HepG2 (cell line): Measurements from ENCODE around the gene TRAPPC3. TPM values are rescaled to one million over a fixed set of nuclear protein-coding genes. Genes with fewer than 3 reads are reported as not detected.

Experiments
- ATAC-seq: fragments of 200-7000 bp; cut with Tn5 transposase; 3 replicates; pipeline ENCODE4 v1.9.1; 2020; ENCODE audit warnings: mild to moderate bottlenecking, moderate library complexity
- BruUV-seq: library from RNA; stranded (reverse); fragments of 400-500 nt; replicated peaks from 2 replicates; lab custom pipeline; 2021; lab: Mats Ljungman, UMichigan
- CTCF ChIA-PET: fragments of 300-600 bp; formaldehyde crosslinking; extraction: SDS; loops from one replicate; lab custom pipeline; 2021; ENCODE audit warnings: low total read pairs, inconsistent platforms, low intra/inter-chr PET ratio; lab: Yijun Ruan, JAX
- POLR2A ChIA-PET: fragments of 350-600 bp; sonication (Branson Sonifier 250); formaldehyde crosslinking; loops from one replicate; lab custom pipeline; 2020; ENCODE audit warnings: antibody characterized with exemption, inconsistent platforms; lab: Yijun Ruan, JAX
- DNase-seq: peaks from one replicate; pipeline ENCODE4 v3.0.0-alpha.2; 2015; ENCODE audit warnings: low spot score
- FAIRE-seq: peaks from 3 replicates; lab custom pipeline; 2011; peaks lifted over from hg19 to GRCh38; lab: Jason Lieb, UNC
- H2AFZ ChIP-seq: one replicate; pipeline ENCODE4 v1.6.1; 2011; ENCODE audit warnings: low read length, inconsistent platforms
- H3K27ac ChIP-seq: fragments of 300-600 bp; 3 replicates; pipeline ENCODE4 v1.8.0; 2011; ENCODE audit warnings: mixed run types, mild to moderate bottlenecking, mixed read lengths, low read length, inconsistent platforms; ENCODE audit not compliant: insufficient read depth; ENCODE audit errors: extremely low read length
- H3K27me3 ChIP-seq, 2 experiments: fragments of 200-600 bp in 1 of 2; 2 replicates in 1 of 2; 3 replicates in 1 of 2; pipeline versions ENCODE4 v1.6.0 to v1.8.0; 2011; ENCODE audit warnings: low read length in 2 of 2, mild to moderate bottlenecking in 2 of 2, moderate library complexity in 2 of 2, inconsistent platforms in 1 of 2; ENCODE audit not compliant: insufficient read depth in 2 of 2, control insufficient read depth in 1 of 2
- H3K36me3 ChIP-seq, 2 experiments: fragments of 200-600 bp in 1 of 2; replicated peaks in 1 of 2; 2 replicates in 1 of 2; 3 replicates in 1 of 2; pipeline versions ENCODE4 v1.5.1 to v1.8.0; 2011; ENCODE audit warnings: low read length in 2 of 2, inconsistent platforms in 1 of 2; ENCODE audit not compliant: insufficient read depth in 2 of 2, control insufficient read depth in 1 of 2
- H3K4me1 ChIP-seq: 2 replicates; pipeline ENCODE4 v1.5.1; 2012; ENCODE audit warnings: low read length, inconsistent platforms; ENCODE audit not compliant: insufficient read depth
- H3K4me2 ChIP-seq: 2 replicates; pipeline ENCODE4 v1.6.0; 2011; ENCODE audit warnings: low read depth, low read length, inconsistent platforms
- H3K4me3 ChIP-seq, 3 experiments: fragments of 200-600 bp in 1 of 3; sonication (generic), shearing (Covaris generic) in 1 of 3; replicated peaks in 1 of 3; 2 replicates each; pipeline ENCODE4 v1.5.1; 2011 to 2016; ENCODE audit warnings: low read length in 3 of 3, inconsistent platforms in 2 of 3, low read depth in 2 of 3, mild to moderate bottlenecking in 2 of 3, control low read depth in 1 of 3, mixed read lengths in 1 of 3; ENCODE audit not compliant: insufficient read depth in 1 of 3
- H3K79me2 ChIP-seq: one replicate; pipeline ENCODE4 v1.6.1; 2011; ENCODE audit warnings: low read length, inconsistent platforms; ENCODE audit not compliant: insufficient read depth
- H3K9ac ChIP-seq: 2 replicates; pipeline ENCODE4 v1.6.0; 2011; ENCODE audit warnings: mild to moderate bottlenecking, low read depth, low read length, inconsistent platforms; ENCODE audit not compliant: insufficient read depth
- H3K9me3 ChIP-seq: 2 replicates; pipeline ENCODE4 v1.5.1; 2012; ENCODE audit warnings: mild to moderate bottlenecking, low read length
- H4K20me1 ChIP-seq: 2 replicates; pipeline ENCODE4 v1.6.0; 2011; ENCODE audit warnings: inconsistent platforms, mild to moderate bottlenecking, low read length, moderate library complexity; ENCODE audit not compliant: insufficient read depth
- CEBPG ChIP-seq: IDR thresholded peaks from 2 replicates; pipeline ENCODE4 v1.6.1; 2016
- E2F5 ChIP-seq: sonication (generic); formaldehyde crosslinking; conservative IDR thresholded peaks from 2 replicates; pipeline ENCODE4 v1.4.0; 2020; ENCODE audit warnings: missing genetic modification reagents
- ELF1 ChIP-seq: sonication (generic); formaldehyde crosslinking; IDR thresholded peaks from 2 replicates; pipeline ENCODE4 v1.4.0; 2020; ENCODE audit warnings: missing genetic modification reagents
- EZH2 ChIP-seq: conservative IDR thresholded peaks from 2 replicates; pipeline ENCODE4 v1.6.1; 2012; ENCODE audit warnings: mild to moderate bottlenecking, low read depth, low read length, moderate library complexity
- HINFP ChIP-seq: sonication (generic); formaldehyde crosslinking; IDR thresholded peaks from 2 replicates; pipeline ENCODE4 v1.4.0; 2020; ENCODE audit warnings: low read depth, mild to moderate bottlenecking, missing genetic modification reagents
- KDM1A ChIP-seq: IDR thresholded peaks from 2 replicates; pipeline ENCODE4 v1.6.1; 2016; ENCODE audit warnings: missing compliant biosample characterization
- MLXIP ChIP-seq: sonication (generic); formaldehyde crosslinking; IDR thresholded peaks from 2 replicates; pipeline ENCODE4 v1.9.0; 2021; ENCODE audit warnings: missing genetic modification reagents, borderline replicate concordance
- NFIB ChIP-seq: sonication (generic); formaldehyde crosslinking; IDR thresholded peaks from 2 replicates; pipeline ENCODE4 v1.9.0; 2021; ENCODE audit warnings: missing genetic modification reagents, mild to moderate bottlenecking, borderline replicate concordance
- PAF1 ChIP-seq: IDR thresholded peaks from 2 replicates; pipeline ENCODE4 v1.6.1; 2016; ENCODE audit warnings: missing genetic modification reagents, missing compliant biosample characterization
- SP4 ChIP-seq: sonication (generic); formaldehyde crosslinking; IDR thresholded peaks from 2 replicates; pipeline ENCODE4 v1.8.1; 2023; ENCODE audit warnings: mild to moderate bottlenecking, missing genetic modification reagents
- TMF1 ChIP-seq: sonication (generic); formaldehyde crosslinking; IDR thresholded peaks from 2 replicates; pipeline ENCODE4 v1.8.1; 2022; ENCODE audit warnings: low read depth, missing genetic modification reagents
- ZNF746 ChIP-seq: sonication (generic); formaldehyde crosslinking; IDR thresholded peaks from 2 replicates; pipeline ENCODE4 v1.8.0; 2022; ENCODE audit warnings: mild to moderate bottlenecking, missing genetic modification reagents
- ZNF788 ChIP-seq: sonication (generic); formaldehyde crosslinking; IDR thresholded peaks from 2 replicates; pipeline ENCODE4 v1.5.0; 2020; ENCODE audit warnings: mild to moderate bottlenecking, missing genetic modification reagents, borderline replicate concordance
- ZSCAN21 ChIP-seq: sonication (generic); formaldehyde crosslinking; IDR thresholded peaks from 2 replicates; pipeline ENCODE4 v1.8.0; 2022; ENCODE audit warnings: mild to moderate bottlenecking, missing genetic modification reagents, moderate library complexity, borderline replicate concordance
- WGBS: methylation state at CpG from one replicate; pipeline ENCODE4 v1.1.6; 2017; ENCODE audit warnings: low lambda C conversion rate; 5-methylcytosine and 5-hydroxymethylcytosine counted together
- in situ Hi-C: cut with HindIII; loops from 2 replicates; pipeline ENCODE4 v1.10.0; 2017; ENCODE audit warnings: low pct_unique_long_range_greater_than_20kb; ENCODE audit not compliant: extremely low pct_ligation_motif_present
- intact Hi-C: fragments of 100-400 bp; cut with micrococcal nuclease; formaldehyde crosslinking; loops from one replicate; pipeline ENCODE4 v1.10.0; 2022; ENCODE audit not compliant: unreplicated experiment
- polyA plus RNA-seq, 8 experiments: library from polyadenylated mRNA; depleted of rRNA in 3 of 8; stranded (reverse) in 7 of 8; unstranded in 1 of 8; fragments of >200 nt; fragmentation: Illumina TruSeq in 4 of 8; extraction: Trizol in 4 of 8; gene quantifications; 2 replicates each; pipeline versions ENCODE4 v1.2.1 to v1.2.3, GENCODE V29; 2011 to 2016; ENCODE audit warnings: low read depth in 4 of 8, missing spikeins in 1 of 8, mixed read lengths in 1 of 8; ENCODE audit not compliant: insufficient read depth in 1 of 8
- total RNA-seq, 5 experiments: library from RNA; depleted of rRNA; stranded (reverse); fragments of >200 nt; fragmentation: Illumina TruSeq; extraction: Trizol; gene quantifications; 2 replicates each; pipeline ENCODE4 v1.2.3, GENCODE V29; 2016; ENCODE audit warnings: low read depth in 1 of 5

Gene TRAPPC3
- total and polyA plus RNA-seq, 2 of the 13 experiments (the other 11 are each of a cell fraction or from before 2014, with no cell fraction given): 53.7 to 62.4 TPM

- no peak overlapping the region for H3K9ac ChIP-seq
- H3K27me3 ChIP-seq: peaks cover 13 to 54% of the 10 kb centered on the region in 2 experiments; a peak in 4 of 5 replicates
- ATAC-seq: no peak
- H3K36me3 ChIP-seq: no peaks in the 10 kb centered on the region
- no peak for FAIRE-seq
- BruUV-seq: no TSS peak
- ChIA-PET POLR2A (no interaction called here), CTCF (no interaction called here)
- intact Hi-C loops (no loop called here), in situ Hi-C loops (no loop called here)
- no peak overlapping the region for H3K4me3 ChIP-seq
- no peak overlapping the region for H2AFZ ChIP-seq
- no peaks in the 10 kb centered on the region for H3K79me2 ChIP-seq
- no peaks in the 10 kb centered on the region for H4K20me1 ChIP-seq
- no peaks in the 10 kb centered on the region for H3K9me3 ChIP-seq
- WGBS: 63% methylated on average over 12 of the region's 12 CpGs
- TF ChIP-seq PAF1 (CRISPR knock-in tag): no peak
- TF ChIP-seq ZSCAN21 (CRISPR knock-in tag): no peak
- TF ChIP-seq HINFP (CRISPR knock-in tag): no peak
- no peak for TF ChIP-seq SP4
- no peak for TF ChIP-seq CEBPG (CRISPR knock-in tag)
- no peak for TF ChIP-seq EZH2
- no peak for TF ChIP-seq MLXIP (CRISPR knock-in tag)
- TF ChIP-seq ZNF746 (CRISPR knock-in tag): no peak
- no peak for TF ChIP-seq ELF1 (CRISPR knock-in tag)
- TF ChIP-seq NFIB (CRISPR knock-in tag): no peak
- TF ChIP-seq E2F5 (CRISPR knock-in tag): no peak
- no peak for TF ChIP-seq ZNF788 (CRISPR knock-in tag)
- no peak for TF ChIP-seq TMF1
- no peak for TF ChIP-seq KDM1A
- peaks cover 58% of the 10 kb centered on the region for H3K4me1 ChIP-seq
- H3K27ac ChIP-seq: no peak overlapping the region
- DNase-seq: no peak
- H3K4me2 ChIP-seq: peak overlapping the region; percentile 67
These were observed 26.9 kb downstream of the TRAPPC3 start for GRCh38 chr1:36122062-36123030.
